Neural progenitor cell (in vitro differentiated cells): Measurements from ENCODE around the gene IQGAP3. TPM values are rescaled to one million over a fixed set of nuclear protein-coding genes. Genes with fewer than 3 reads are reported as not detected.
"Not testable (repeated sequence)": the region's sequence is repeated elsewhere in the genome, so short reads cannot be mapped to it uniquely, and the experiment has no call there.

Source experiments
- DNase-seq: peaks from one replicate; pipeline ENCODE4 v3.0.0-alpha.2; 2016; ENCODE audit warnings: low spot score
- H2AFZ ChIP-seq: fragments of 200-600 bp; sonication (generic); replicated peaks from 2 replicates; pipeline ENCODE4 v1.6.1; 2016; ENCODE audit warnings: antibody characterized with exemption
- H3F3A ChIP-seq: fragments of 200-600 bp; sonication (generic); 2 replicates; pipeline ENCODE4 v1.6.1; 2016; ENCODE audit warnings: antibody characterized with exemption, low read depth
- H3K27ac ChIP-seq: fragments of 200-600 bp; sonication (generic); 2 replicates; pipeline ENCODE4 v1.5.1; 2016; ENCODE audit warnings: mild to moderate bottlenecking
- H3K27me3 ChIP-seq: fragments of 200-600 bp; sonication (generic); 2 replicates; pipeline ENCODE4 v1.6.1; 2016; ENCODE audit warnings: mild to moderate bottlenecking, moderate library complexity
- H3K36me3 ChIP-seq: fragments of 200-600 bp; sonication (generic); 2 replicates; pipeline ENCODE4 v1.5.1; 2016
- H3K4me1 ChIP-seq: fragments of 200-600 bp; sonication (generic); 2 replicates; pipeline ENCODE4 v1.6.1; 2016; ENCODE audit warnings: mixed run types
- H3K4me2 ChIP-seq: fragments of 200-600 bp; sonication (generic); 2 replicates; pipeline ENCODE4 v1.6.1; 2016
- H3K4me3 ChIP-seq: fragments of 200-600 bp; sonication (generic); 2 replicates; pipeline ENCODE4 v1.5.1; 2016
- H3K79me2 ChIP-seq: fragments of 200-600 bp; sonication (generic); 2 replicates; pipeline ENCODE4 v1.6.1; 2016; ENCODE audit warnings: low read depth
- H3K9ac ChIP-seq: fragments of 200-600 bp; sonication (generic); 2 replicates; pipeline ENCODE4 v1.6.1; 2016
- H3K9me3 ChIP-seq: fragments of 200-600 bp; sonication (generic); 2 replicates; pipeline ENCODE4 v1.5.1; 2016; ENCODE audit warnings: low read depth
- H4K20me1 ChIP-seq: fragments of 200-600 bp; sonication (generic); 2 replicates; pipeline ENCODE4 v1.6.1; 2016; ENCODE audit warnings: low read depth
- H3K27ac Mint-ChIP-seq: 3 replicates; pipeline ENCODE4 v1.8.0; 2021; ENCODE audit warnings: mixed read lengths
- H3K27me3 Mint-ChIP-seq: 2 replicates; pipeline ENCODE4 v1.8.0; 2022; ENCODE audit warnings: low read depth, mild to moderate bottlenecking, inconsistent platforms, moderate library complexity, mixed read lengths; ENCODE audit not compliant: insufficient read depth
- H3K36me3 Mint-ChIP-seq: 3 replicates; pipeline ENCODE4 v1.8.0; 2021; ENCODE audit warnings: mixed read lengths
- H3K4me1 Mint-ChIP-seq: 3 replicates; pipeline ENCODE4 v1.8.0; 2021; ENCODE audit warnings: mixed read lengths
- H3K4me3 Mint-ChIP-seq: 3 replicates; pipeline ENCODE4 v1.8.0; 2021; ENCODE audit warnings: mild to moderate bottlenecking, moderate library complexity, mixed read lengths
- H3K9me3 Mint-ChIP-seq: 3 replicates; pipeline ENCODE4 v1.8.0; 2020; ENCODE audit warnings: mixed read lengths
- CTCF ChIP-seq: fragments of 200-600 bp; sonication (generic); IDR thresholded peaks from 2 replicates; pipeline ENCODE4 v1.5.1; 2017; ENCODE audit warnings: antibody characterized with exemption, mild to moderate bottlenecking
- EZH2 ChIP-seq: fragments of 200-600 bp; sonication (generic); IDR thresholded peaks from 2 replicates; pipeline ENCODE4 v1.6.1; 2017; ENCODE audit warnings: antibody characterized with exemption, mild to moderate bottlenecking, moderate library complexity
- EZH2phosphoT487 ChIP-seq: fragments of 200-600 bp; sonication (generic); IDR thresholded peaks from 2 replicates; pipeline ENCODE4 v1.6.1; 2017; ENCODE audit warnings: antibody characterized with exemption
- total RNA-seq: library from RNA; depleted of rRNA; stranded (reverse); fragments of >200 nt; gene quantifications from 2 replicates; pipeline ENCODE4 v1.2.3, GENCODE V29; 2015; ENCODE audit warnings: low replicate concordance

Gene IQGAP3
- total RNA-seq, 1 donor from 2014 or later, result 31.5 TPM

- H3K27me3 Mint-ChIP-seq, result peaks cover 7% of the 10 kb centered on the region
- no peaks in the 10 kb centered on the region for H3K27me3 ChIP-seq
- H3F3A ChIP-seq, result peaks cover 39% of the 10 kb centered on the region
- H3K27ac Mint-ChIP-seq, result peak overlapping the region; percentile 93
- H4K20me1 ChIP-seq, result no peaks in the 10 kb centered on the region
- no peaks in the 10 kb centered on the region for H3K9me3 Mint-ChIP-seq
- H3K36me3 Mint-ChIP-seq, result peaks cover 7% of the 10 kb centered on the region
- H3K4me1 Mint-ChIP-seq, result peaks cover 28% of the 10 kb centered on the region
- TF ChIP-seq EZH2phosphoT487 (no peak), EZH2 (no peak), CTCF (no peak)
- H3K79me2 ChIP-seq, result peaks cover 5% of the 10 kb centered on the region
- peak overlapping the region; percentile 88 for H2AFZ ChIP-seq
- peak overlapping the region; percentile 82 for H3K4me3 ChIP-seq
- H3K4me2 ChIP-seq, result peak overlapping the region; percentile 95
- H3K4me3 Mint-ChIP-seq, result peak overlapping the region; percentile 89
- peak overlapping the region; percentile 45 for H3K9ac ChIP-seq
- no peaks in the 10 kb centered on the region for H3K36me3 ChIP-seq
- H3K9me3 ChIP-seq, result no peaks in the 10 kb centered on the region
- no peak for DNase-seq
- peaks cover 5% of the 10 kb centered on the region for H3K4me1 ChIP-seq
- H3K27ac ChIP-seq, result no peak overlapping the region
Measured at GRCh38 chr1:156591181-156591431, 18.7 kb upstream of the IQGAP3 start.

GRCh38 chr1:156590326-156591180 lies 18.2 kb upstream of the IQGAP3 start:
- Histone ChIP-seq H3K9me3 (no peaks in the 10 kb centered on the region), H3F3A (peaks cover 39% of the 10 kb centered on the region), H3K79me2 (peaks cover 5% of the 10 kb centered on the region), H3K4me1 (peaks cover 5% of the 10 kb centered on the region), H3K27ac (no peak overlapping the region), H3K36me3 (no peaks in the 10 kb centered on the region), H3K4me2 (peak overlapping the region; percentile 95), H4K20me1 (no peaks in the 10 kb centered on the region), H3K27me3 (no peaks in the 10 kb centered on the region), H2AFZ (peak overlapping the region; percentile 88), H3K9ac (no peak overlapping the region), H3K4me3 (peak overlapping the region; percentile 82)
- Mint-ChIP-seq H3K27ac (no peak overlapping the region), H3K36me3 (peaks cover 6% of the 10 kb centered on the region), H3K4me1 (peaks cover 28% of the 10 kb centered on the region), H3K4me3 (peak overlapping the region; percentile 89), H3K9me3 (no peaks in the 10 kb centered on the region), H3K27me3 (peaks cover 11% of the 10 kb centered on the region)
- no peak for DNase-seq
- TF ChIP-seq CTCF (no peak), EZH2 (no peak), EZH2phosphoT487 (no peak)

GRCh38 chr1:156589546-156589945 lies 17.2 kb upstream of the IQGAP3 start:
- Mint-ChIP-seq H3K27ac (no peak overlapping the region), H3K36me3 (no peaks in the 10 kb centered on the region), H3K9me3 (no peaks in the 10 kb centered on the region), H3K4me1 (peaks cover 21% of the 10 kb centered on the region), H3K27me3 (peaks cover 13% of the 10 kb centered on the region), H3K4me3 (no peak overlapping the region)
- Histone ChIP-seq H3K4me2 (no peak overlapping the region), H3K36me3 (no peaks in the 10 kb centered on the region), H3K79me2 (peaks cover 5% of the 10 kb centered on the region), H3K9me3 (no peaks in the 10 kb centered on the region), H3K4me3 (no peak overlapping the region), H3F3A (peaks cover 33% of the 10 kb centered on the region), H3K27me3 (no peaks in the 10 kb centered on the region), H3K27ac (no peak overlapping the region), H2AFZ (no peak overlapping the region), H3K9ac (no peak overlapping the region), H3K4me1 (peaks cover 5% of the 10 kb centered on the region), H4K20me1 (no peaks in the 10 kb centered on the region)
- TF ChIP-seq EZH2 (no peak), CTCF (no peak), EZH2phosphoT487 (no peak)
- DNase-seq, result no peak

GRCh38 chr1:156587927-156588326 lies 15.6 kb upstream of the IQGAP3 start:
- not testable (repeated sequence) for H3K9me3 ChIP-seq, H3K4me1 ChIP-seq, H3K27ac Mint-ChIP-seq, H3K4me2 ChIP-seq, H3K4me3 ChIP-seq, H3K4me3 Mint-ChIP-seq, H3K79me2 ChIP-seq, H4K20me1 ChIP-seq, H2AFZ ChIP-seq, H3K27ac ChIP-seq, DNase-seq, H3K36me3 ChIP-seq, H3K9ac ChIP-seq, H3K9me3 Mint-ChIP-seq, H3K27me3 ChIP-seq, H3K36me3 Mint-ChIP-seq
- Mint-ChIP-seq H3K27me3 (peaks cover 12% of the 10 kb centered on the region), H3K4me1 (peaks cover 16% of the 10 kb centered on the region)
- peaks cover 21% of the 10 kb centered on the region for H3F3A ChIP-seq
